ENCODE data around the gene DYNC2I2.

DNA sequence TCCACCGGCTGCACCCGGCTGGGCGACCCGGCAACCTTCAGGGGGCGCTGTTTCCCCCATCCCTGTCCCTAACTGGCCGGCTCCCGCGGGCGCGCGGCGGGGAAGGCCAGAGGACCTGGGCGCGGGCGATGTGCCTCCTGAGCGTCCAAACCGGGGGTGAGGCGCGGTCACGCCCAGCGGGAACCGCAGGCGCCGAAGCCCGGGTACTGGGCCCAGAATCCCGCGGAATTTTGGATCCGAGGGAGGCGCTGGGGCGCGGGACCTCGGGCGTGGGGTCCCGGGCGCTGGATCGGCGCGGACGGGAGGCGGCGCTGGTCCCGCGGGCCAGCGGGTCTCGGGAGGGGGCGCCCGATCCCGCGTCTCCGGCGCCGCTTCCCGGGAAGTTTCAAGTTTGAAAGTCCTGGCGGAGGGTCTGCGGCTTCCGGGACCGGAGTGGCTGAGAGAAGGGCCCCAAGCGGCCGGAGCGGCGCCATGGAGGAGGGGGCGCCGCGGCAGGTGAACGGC is 45.9 kb upstream of the DYNC2I2 start, which contains the start of gene PKN3:
- TF ChIP-seq, protein P1, sequence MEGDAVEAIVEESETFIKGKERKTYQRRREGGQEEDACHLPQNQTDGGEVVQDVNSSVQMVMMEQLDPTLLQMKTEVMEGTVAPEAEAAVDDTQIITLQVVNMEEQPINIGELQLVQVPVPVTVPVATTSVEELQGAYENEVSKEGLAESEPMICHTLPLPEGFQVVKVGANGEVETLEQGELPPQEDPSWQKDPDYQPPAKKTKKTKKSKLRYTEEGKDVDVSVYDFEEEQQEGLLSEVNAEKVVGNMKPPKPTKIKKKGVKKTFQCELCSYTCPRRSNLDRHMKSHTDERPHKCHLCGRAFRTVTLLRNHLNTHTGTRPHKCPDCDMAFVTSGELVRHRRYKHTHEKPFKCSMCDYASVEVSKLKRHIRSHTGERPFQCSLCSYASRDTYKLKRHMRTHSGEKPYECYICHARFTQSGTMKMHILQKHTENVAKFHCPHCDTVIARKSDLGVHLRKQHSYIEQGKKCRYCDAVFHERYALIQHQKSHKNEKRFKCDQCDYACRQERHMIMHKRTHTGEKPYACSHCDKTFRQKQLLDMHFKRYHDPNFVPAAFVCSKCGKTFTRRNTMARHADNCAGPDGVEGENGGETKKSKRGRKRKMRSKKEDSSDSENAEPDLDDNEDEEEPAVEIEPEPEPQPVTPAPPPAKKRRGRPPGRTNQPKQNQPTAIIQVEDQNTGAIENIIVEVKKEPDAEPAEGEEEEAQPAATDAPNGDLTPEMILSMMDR (IDR thresholded peaks at IDR 0.05; ENCODE audit: extremely low read depth in 1 of 2, insufficient read depth in 1 of 2, low read depth in 1 of 2, low read length in 2 of 2) = peak; percentile 95 to 97
- TF ChIP-seq EZH2 (IDR thresholded peaks at IDR 0.05; ENCODE audit: borderline replicate concordance, low read depth, low read length, severe bottlenecking) (no peak), POLR2A (IDR thresholded peaks at IDR 0.05; ENCODE audit: low read depth, low read length) (peak; percentile 69), FOS (IDR thresholded peaks at IDR 0.05; ENCODE audit: borderline replicate concordance, insufficient read depth, low read length) (no peak), POLR2AphosphoS5 (IDR thresholded peaks at IDR 0.05; ENCODE audit: insufficient read depth, low read depth, low read length) (peak; percentile 67)

Measured in endothelial cell of umbilical vein (primary cell).